Measurements from ENCODE around the gene EIF4EBP3.

The EIF4EBP3 gene

DNA sequence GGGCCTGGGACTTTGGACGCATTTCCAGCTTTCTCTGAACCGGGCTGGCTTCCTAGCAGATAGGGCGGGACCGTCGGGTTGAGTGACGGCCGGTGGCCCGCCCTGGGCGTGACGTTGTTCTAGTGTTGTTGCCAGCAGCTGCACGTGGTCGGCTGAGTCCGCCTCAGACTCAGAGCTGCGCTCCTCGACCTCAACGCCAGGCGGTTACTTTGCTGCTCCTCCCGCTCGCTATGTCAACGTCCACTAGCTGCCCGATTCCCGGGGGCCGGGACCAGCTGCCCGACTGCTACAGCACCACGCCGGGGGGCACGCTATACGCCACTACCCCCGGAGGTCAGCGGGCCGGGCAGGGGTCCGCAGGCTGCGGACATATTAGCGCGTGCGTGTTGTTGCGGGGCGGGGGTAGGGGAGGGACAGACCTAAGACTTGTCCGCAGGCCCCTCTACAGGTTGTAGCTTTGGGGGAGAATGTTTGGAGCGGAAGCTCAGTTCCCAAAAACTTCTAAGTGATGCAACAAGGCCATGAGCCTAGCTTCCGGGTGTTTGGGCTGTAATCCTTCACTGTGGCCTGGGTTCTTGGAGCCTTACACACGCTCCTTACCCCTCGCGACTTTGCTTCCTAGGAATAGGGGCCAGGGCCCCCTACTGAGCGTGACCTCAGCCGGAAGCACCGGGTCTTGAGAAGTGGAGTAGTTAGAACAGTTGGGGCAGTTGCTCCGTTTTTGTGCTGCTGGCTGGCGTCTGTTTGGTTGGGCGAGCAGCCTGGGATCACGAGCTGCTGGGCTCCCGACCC lies at the start of gene EIF4EBP3:
Gene EIF4EBP3 (plus strand): TSS at position 155 of the 792 bp plus-strand sequence. CDS start 76 bp downstream, at position 231.
- peak; percentile 91 for DNase-seq

GRCh38 chr5:140497897-140498296 lies 49.6 kb upstream of the EIF4EBP3 start:
- no peak for DNase-seq

- DNase-seq: no peak
Measured at GRCh38 chr5:140498591-140498990, 48.9 kb upstream of the EIF4EBP3 start.

- no peak for DNase-seq
Measured at GRCh38 chr5:140502834-140503233, 44.6 kb upstream of the EIF4EBP3 start.

- no peak for DNase-seq
Measured at GRCh38 chr5:140509898-140510297, 37.6 kb upstream of the EIF4EBP3 start.

DNA sequence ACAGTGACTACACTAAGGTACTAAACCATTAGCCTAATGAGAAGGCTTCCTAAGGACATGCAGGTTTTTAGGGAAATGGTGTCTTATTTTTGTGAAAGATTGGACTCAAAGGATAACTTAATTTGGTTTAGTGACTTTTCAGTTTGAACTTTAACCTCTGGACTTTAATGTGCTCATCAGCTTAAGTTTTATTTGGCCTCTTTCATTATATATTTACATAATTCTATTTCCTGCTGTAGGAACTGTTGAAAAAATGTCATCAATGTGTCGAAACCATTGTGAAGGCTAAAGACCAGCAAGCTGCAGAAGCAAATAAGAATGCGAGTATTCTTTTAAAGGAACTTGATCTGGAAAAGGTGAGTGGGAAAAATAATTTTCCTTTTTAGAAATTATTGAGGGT lies 34.3 kb upstream of the EIF4EBP3 start:
- DNase-seq: no peak

GRCh38 chr5:140524003-140524402 lies 23.5 kb upstream of the EIF4EBP3 start:
- no peak for DNase-seq

DNA sequence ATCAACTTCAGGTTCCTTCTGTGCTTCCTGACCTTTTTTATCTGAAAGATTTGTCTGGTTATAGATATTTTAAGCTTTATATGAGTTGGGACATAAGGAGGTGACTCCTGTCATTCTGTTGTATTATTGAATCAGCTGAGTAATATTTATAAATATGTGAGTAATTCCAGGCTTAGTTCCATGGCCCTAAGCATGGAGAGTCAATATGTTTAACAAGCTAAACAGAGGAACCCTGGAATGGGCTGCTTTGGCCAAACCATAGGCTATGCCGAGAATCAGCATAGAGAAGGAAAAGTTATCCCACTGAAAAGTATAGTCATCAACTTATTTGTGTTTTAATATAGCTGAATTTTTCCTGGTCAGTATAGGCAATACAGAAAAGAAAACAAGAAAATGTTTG lies 7.2 kb upstream of the EIF4EBP3 start:
- DNase-seq: no peak

GRCh38 chr5:140542972-140543371 lies 4.5 kb upstream of the EIF4EBP3 start:
- no peak for DNase-seq

- DNase-seq: no peak
Measured at GRCh38 chr5:140544986-140545385, 2.5 kb upstream of the EIF4EBP3 start.

DNA sequence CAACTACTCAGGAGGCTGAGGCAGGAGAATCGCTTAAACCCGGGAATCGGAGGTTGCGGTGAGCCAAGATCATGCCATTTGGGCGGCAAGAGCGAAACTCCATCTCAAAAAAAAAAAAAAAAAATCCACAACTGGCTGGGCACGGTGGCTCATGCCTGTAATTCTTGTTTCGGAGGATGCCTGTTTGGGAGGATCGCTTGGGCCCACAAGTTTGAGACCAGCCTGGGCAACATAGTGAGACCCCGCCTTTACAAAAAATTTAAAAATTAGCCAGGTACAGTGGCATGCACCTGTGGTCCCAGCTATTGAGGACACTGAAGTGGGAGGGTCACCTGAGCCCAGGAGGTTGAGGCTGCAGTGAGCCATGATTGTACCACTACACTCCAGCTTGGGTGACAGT lies 1.9 kb upstream of the EIF4EBP3 start:
- DNase-seq: no peak

DNA sequence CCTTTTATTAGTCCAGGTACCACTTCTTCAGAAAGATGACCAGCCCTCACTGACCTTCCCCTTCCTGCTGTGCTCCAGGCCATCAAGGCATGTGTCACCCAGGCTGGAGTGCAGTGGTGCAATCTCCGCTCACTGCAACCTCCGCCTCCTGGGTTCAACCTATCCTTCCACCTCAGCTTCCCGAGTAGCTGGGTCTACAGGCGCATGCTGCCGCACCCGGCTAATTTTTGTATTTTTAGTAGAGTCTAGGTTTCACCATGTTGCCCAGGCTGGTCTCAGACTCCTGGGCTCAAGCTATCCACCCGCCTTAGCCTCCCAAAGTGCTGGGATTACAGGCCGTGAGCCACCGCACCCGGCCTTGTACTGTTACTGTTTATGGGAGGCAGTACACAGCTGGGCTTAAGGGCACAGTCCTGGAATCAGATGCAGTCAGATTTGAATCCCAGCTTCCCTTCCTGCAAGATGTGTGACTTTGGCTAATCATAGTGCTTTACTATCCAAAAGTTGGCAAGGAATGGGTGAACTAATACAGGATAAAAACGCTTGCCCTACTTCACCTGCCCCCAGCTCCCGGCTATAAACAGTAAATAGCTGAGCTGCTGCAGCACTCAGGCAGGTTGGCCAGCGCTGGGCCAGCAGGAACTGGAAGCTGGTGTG lies 483 bp upstream of the EIF4EBP3 start:
- no peak for DNase-seq

DNA sequence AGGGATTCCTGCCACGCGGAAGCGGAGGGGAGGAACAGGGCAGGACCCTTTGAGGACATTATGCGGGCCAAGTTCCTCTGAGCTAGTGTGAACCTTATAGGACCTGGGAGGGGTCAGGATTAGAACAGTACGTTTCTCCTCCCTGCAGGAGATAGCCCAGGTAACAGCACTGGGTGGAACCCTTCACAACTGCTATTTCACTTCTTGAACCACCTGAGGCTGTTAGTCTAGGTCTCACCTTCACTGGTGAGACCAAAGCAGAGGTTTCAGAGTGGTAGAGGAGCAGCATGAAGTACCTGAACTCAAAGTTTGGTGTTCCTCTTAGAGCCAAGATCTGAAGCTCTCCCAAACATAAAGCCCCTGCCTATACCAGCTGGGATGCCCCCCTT lies 832 bp downstream of the EIF4EBP3 start:
- no peak for DNase-seq

- DNase-seq: no peak
Measured at GRCh38 chr5:140548791-140549190, 1.3 kb downstream of the EIF4EBP3 start.

DNA sequence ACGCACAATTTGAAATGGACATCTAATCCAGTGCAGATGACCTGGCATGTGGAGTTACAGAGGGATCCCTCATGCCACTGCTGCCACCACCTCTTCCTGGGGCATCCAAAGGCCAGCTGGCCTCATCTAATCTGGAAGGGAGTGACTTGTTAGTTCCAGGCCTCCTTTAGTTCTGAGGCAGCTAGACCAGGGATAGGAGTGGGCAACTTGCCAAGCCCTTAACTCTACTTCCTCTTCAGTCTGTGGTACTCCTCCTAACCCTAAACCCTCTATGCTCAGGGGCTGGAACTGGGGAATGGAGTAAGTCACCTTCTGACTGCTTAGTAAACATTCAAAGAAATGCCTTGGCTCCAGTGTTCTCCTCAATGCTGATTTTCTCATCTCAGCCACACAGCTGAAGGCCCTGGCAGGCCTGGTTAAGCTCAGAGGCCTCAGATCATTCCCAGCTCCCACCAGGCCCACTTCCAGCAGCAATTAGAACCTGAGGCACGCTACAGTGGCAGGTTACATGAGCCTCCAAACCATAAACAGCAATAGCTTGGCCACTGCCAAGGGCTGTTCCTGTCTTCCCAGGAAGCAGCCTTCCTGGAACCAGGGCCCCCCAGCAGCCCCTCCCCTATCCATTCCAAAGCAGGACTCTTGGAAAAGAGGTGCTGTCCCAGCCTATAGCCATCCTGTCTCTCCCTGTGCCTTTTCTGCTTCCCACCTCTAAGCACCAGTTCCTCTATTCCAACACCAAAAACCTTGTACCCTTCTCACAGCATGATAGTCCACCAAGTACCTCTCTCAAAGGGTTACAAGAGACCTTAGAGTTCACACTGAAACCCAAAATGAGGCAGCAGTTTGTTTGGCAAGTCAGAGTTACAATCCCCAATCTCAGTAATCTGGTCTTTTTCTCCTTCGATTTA lies 2.0 kb downstream of the EIF4EBP3 start:
- DNase-seq: no peak

DNA sequence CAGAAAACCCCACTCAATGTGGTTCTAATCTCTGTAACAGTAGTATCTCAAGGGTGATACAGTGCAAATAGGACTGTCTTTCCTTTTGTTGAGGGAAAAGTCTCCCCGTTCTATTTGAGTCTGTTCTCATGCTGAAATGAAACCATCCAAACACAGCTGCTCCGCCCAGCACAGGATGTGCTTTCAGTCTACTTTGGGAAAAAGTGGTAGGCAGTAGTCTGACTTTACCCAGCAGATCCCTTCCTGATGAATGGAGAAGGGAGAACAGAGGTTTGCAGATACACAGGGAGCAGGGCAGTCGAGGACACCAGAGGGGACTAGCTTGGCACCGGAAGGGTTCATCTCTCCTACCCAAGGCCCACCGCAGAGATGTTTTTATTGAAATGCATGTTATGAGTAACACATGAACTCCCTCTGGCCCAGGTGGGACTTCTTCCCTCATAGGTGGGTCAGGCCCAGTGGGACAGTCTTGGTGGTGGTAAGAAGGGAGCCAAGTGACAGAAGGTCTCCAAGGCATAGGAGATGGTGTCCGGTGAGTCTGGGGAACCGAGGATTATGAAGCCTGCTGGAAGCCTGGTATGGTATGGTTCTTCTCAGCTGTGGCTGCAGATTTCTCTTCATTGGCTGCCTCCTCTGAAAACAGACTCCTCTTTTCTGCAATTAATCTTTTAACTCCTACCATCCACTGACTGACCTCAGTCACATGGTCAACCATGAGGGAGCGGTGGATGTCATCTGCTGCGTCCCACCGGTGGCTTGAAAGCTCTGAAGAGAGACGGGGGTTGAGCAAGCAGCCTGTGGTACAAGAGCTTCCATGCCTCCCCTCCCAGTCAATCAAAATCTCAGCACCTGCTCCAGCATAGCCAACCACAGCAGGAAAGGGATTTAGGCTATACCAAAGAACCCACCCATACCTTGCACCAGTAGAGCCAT lies 3.0 kb downstream of the EIF4EBP3 start:
- no peak for DNase-seq

- no peak for DNase-seq
Measured at GRCh38 chr5:140551872-140552271, 4.4 kb downstream of the EIF4EBP3 start.

DNA sequence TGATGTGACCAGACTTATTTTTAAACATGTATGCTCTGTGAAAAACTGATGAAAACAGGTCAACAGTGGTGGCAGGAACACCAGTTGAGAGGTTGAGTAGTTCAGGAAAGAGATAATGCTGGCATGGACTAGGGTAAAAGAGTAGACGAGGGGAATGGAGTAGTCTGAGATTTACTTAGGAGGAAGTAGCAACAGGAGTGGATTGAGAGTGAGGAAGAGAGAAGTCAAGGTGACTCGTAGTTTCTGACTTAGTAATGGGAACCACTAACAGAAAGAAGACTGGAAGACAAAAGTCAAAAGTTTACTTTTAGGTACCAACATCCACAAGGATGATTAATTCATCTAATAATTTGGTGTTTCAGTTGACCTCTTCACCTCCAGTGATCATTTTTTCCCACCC lies 6.2 kb downstream of the EIF4EBP3 start:
- DNase-seq: no peak

DNA sequence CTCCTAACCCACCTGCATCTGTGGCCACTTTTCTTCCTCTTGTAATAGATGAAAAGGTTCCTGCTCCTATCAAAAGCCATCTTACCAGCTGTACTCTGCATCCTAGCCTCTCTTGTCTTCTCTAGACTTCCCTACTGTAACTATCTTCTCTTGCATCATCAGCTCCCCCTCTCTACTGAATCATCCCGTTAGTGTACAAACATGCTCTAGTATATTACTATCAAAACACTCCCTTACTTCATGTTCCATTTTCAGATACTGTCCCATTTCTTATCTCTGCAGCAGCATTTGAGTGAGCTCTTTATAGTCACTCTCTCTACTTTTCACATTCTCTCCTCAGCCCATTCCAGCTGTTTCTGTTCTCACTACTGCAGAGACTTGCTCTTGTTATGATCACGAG lies 7.0 kb downstream of the EIF4EBP3 start:
- DNase-seq: no peak

DNA sequence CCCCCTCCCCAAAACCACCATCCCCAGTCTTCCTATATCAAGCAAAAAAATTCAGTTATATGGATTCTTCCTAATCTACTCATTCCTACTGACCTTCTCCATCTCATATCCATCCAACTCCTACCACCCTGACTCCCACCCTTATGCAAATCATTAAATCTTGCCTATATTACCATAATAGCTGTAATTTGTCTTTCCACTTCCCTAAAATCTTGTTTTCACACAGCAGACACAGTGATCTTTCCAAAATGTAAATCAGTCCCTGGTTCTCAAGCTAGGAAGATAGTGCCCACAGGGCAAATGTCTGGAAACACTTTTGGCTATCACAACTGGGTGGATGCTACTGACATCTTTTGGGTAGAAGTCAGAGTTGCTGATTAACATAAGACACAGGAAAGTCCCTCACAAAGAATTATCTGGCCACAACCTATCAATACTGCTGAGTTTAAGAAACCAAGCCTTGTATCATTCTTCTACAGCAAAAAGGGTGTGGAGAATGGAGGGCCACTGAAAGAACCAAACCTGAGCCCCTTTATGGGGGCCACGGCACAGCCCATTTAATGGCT lies 8.4 kb downstream of the EIF4EBP3 start:
- DNase-seq: no peak

- DNase-seq: no peak
Measured at GRCh38 chr5:140556438-140556837, 9.0 kb downstream of the EIF4EBP3 start.

Measured in activated CD4-positive, alpha-beta T cell treated with anti-CD3 and anti-CD28 coated beads for 48 hours (primary cell).